ENCODE measurements around the gene MOBP.
"Not testable (repeated sequence)": the region's sequence is repeated elsewhere in the genome, so short reads cannot be mapped to it uniquely, and the experiment has no call there.

MOBP gene, protein sequence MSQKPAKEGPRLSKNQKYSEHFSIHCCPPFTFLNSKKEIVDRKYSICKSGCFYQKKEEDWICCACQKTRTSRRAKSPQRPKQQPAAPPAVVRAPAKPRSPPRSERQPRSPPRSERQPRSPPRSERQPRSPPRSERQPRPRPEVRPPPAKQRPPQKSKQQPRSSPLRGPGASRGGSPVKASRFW

DNA sequence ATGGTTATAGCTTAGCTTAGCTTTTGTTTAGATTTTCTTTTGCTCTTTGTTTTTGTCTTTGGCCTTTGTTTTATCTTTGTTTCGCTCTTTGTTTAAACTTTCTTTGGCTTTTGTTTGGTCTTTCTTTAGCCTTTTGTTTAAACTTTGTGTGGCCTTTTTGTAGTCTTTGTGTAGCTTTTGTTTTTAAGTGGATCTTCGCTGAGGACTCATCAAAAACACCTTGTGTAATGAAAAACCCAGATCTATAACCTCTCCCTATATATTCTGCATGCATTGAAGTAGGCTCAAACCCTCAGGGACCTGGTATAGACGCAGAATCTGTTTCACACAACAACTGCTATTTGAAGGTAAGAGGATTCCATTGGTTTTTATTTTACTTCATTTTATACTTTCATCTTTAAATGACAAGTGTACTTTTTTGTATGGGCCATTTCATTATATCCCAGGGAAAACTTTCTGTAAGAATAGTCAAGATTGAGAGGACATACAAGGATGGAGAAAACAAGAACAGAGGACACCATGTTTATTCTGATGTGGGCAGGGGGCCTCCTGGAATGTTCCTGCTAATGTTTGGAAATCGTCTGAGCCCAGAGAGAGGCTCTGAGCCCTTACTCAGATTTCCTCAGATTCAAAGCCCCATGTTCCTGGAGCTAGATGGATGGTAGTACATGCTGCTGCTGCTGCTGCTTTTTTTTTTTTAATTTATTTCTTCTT is at the start of gene MOBP:
Gene MOBP (plus strand): TSS at position 287 of the 714 bp plus-strand sequence. CDS start 34,390 bp downstream, outside the sequence.
- no peak for DNase-seq

- not testable (repeated sequence) for DNase-seq
Measured at GRCh38 chr3:39418556-39419225, 48.8 kb upstream of the MOBP start.

DNA sequence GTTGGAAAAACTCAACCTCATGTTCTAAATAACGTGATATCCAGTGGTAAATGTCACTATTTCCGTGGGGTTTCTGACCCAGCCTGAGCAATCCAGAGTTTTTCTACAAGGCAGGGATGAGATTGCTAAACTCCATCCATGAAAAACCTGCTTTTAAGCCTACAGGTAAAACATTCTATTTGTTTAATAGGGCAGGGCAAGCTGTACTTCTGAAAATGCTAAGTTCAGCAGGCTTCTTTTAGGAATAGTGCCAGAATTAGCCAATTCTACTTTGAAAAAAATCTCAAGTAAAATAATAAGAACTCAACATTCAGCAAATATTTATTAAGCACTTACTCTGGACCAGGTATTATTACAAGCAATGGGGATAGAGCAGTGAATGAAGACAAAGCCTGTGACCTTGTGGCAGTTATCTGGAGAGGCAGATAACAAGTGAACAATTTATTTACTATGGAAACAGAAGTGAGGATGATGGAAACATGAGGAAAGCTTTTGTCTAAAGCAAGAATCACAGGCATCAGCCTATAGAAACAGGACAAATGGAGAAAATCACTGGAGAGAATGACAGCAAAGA is 47.7 kb upstream of the MOBP start:
- DNase-seq, result no peak

- no peak for DNase-seq
Measured at GRCh38 chr3:39420543-39420942, 46.9 kb upstream of the MOBP start.

DNA sequence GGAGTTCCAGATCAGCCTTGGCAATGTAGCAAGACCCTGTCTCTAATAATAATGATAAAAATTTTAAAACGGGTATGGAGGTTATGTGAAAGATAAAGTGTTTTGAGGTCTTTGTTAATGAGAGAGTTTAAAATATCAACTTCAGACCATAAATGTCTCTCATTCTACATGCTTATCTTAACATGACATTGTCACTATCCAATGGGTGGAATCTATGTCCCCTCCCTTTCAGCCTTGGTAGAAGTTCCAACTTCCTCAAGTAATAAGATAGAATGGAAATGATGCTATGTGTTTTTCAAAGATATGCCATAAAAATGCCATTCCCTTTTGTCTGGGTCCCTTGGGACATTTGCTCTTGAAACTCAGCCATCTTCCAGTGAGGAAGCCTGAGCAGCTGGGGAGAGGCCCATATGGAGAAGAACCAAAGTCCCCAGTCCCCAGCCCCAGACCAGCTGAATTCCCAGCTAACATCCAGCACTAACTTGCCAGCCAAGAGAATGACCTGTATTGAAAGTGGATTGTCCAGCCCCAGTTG is 44.0 kb upstream of the MOBP start:
- DNase-seq, result no peak

- no peak for DNase-seq
Measured at GRCh38 chr3:39426312-39426711, 41.2 kb upstream of the MOBP start.

DNA sequence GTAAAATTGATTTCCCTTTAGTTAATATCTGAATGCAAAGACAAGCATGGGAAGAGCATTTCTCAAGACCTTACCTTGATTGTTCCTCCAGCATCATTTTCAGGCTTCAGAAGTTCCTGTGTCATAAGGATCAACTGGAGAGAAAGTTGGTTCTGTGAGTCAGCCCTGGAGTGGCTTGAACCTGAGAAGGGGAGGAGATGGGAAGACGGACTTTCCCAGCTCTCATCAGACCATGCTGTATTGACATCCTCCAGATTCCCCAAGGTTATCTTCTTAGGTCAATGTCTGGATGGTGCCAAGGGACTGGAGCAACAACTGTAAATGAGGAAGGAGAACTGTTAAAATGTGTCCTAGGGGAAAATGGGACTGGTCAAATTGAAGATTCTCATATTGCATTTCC is 40.0 kb upstream of the MOBP start:
- DNase-seq, result no peak

- no peak for DNase-seq
Measured at GRCh38 chr3:39428745-39429201, 38.7 kb upstream of the MOBP start.

- DNase-seq, result no peak
Measured at GRCh38 chr3:39429466-39429865, 38.0 kb upstream of the MOBP start.

DNA sequence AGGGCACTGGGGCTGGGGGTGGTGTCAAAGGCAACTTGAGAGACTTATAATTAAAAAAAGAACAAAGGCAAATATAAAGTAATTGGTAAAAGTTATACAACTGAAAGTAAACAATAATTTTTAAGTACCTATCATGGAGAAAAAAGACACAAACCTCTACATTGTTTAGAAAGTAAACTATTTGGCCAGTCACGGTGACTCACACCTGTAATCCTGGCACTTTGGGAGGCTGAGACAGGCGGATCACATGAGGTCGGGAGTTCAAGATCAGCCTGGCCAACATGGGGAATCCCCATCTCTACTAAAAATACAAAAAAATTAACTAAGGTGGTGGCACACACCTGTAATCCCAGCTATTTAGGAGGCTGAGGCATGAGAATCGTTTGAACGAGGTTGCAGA is 35.1 kb upstream of the MOBP start:
- no peak for DNase-seq

- no peak for DNase-seq
Measured at GRCh38 chr3:39433642-39434041, 33.8 kb upstream of the MOBP start.

- no peak for DNase-seq
Measured at GRCh38 chr3:39434574-39434973, 32.9 kb upstream of the MOBP start.

- DNase-seq, result no peak
Measured at GRCh38 chr3:39435006-39435748, 32.3 kb upstream of the MOBP start.

GRCh38 chr3:39438880-39439279 is 28.6 kb upstream of the MOBP start:
- no peak for DNase-seq

DNA sequence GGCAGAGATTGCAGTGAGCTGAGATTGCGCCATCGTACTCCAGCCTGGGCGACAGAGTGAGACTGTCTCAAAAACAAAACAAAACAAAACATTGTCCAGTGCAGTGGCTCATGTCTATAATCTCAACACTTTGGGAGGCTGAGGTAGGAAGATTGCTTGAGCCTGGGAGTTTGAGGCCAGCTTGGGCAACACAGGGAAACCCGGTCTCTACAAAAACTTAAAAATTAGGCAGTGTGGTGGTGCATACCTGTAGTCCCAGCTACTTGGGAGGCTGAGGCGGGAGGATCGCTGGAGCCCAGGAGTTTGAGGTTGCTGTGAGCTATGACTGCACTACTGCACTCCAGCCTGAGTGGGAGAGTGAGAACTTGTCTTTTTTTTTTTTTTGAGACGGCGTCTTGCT is 27.2 kb upstream of the MOBP start:
- no peak for DNase-seq

DNA sequence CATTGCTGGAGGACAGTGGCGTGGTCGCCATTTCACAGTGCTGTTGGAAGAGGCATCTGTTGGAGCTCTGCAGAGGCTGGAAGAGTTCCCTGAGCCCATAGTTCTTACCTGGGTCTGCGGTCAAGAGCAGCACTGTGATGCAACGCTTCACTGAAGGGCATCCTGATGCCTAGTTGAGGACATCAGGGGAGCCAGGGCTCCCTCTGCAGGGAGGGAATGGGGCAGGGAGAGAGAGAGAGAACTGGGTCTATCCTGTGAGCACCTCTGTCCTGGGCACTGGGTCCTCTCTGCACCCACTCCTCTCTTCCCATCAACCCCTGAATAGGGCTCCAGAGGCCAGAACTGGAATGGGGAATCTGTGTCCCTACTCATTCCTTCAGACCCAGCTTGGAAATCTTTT is 23.9 kb upstream of the MOBP start:
- no peak for DNase-seq

DNA sequence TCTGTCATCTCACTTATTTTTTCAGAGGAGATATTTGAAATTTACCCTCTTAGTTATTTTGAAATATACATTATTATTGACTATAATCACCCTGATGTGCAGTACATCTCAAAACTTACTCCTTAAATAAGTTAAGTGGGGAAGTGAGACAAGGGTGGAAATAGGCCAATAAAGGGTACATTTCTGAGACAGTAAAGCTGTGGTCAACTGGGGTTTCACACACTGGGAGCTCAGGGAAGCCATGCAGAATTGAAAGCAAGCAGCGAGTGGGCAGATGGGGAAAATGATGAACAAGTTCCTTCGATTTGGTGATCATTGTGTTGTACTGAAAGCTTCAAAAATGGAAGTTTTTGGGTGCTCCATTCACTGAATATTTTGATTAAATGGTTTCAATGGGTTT is 21.6 kb upstream of the MOBP start:
- no peak for DNase-seq

DNA sequence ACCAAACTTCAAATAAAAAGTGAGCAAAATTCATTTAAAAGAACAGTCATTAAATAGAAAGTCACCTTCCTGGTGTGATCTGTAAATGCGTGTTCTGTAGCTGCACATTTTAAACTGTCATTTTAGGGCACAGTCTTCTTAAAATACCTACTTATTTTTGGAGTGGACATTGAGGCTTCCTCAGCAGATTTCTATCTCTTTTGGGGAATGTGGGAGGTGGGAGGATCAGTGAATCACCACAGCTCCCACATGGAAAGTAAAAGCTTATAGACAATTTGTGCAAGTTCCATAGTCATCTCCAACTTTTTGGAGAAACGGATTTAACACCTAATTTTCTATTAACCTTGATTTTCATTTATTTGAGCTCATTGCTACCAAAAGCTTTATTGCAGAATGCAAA is 21.0 kb upstream of the MOBP start:
- no peak for DNase-seq

- DNase-seq, result peak; percentile 53
Measured at GRCh38 chr3:39447637-39448483, 19.6 kb upstream of the MOBP start.

- DNase-seq, result no peak
Measured at GRCh38 chr3:39448506-39449233, 18.8 kb upstream of the MOBP start.

DNA sequence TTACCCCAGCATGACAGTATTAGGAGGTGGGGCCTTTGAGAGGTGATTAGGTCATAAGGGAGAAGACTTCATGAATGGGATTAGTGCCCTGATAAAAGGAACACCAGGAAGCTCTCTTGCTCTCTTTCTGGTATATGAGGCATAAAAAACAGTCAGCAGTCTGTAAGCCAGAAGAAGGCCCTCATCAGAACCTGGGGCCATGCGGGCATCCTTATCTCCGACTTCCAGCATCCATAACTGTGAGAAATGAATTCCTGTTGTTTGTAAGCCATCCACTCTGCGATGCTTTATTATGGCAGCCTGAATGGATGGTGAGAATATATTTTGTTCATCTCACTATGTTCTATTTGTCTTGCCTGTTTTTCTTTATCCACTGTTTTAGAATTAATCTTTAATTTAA is 17.7 kb upstream of the MOBP start:
- no peak for DNase-seq

All from activated CD8-positive, alpha-beta memory T cell treated with anti-CD3 and anti-CD28 coated beads, Interleukin-2, amount 50 U/mL, for 4 hours (primary cell).